Liver (tissue), 2 donors: ENCODE data around the gene CHRNB1.

Experiments used
- EGR1 ChIP-seq, 2 donors: IDR thresholded peaks; 2 replicates each; pipeline ENCODE4 v1.6.1; 2016 to 2018; ENCODE audit warnings: antibody characterized with exemption in 2 of 2, low read depth in 2 of 2
- YY1 ChIP-seq: IDR thresholded peaks from 2 replicates; pipeline ENCODE4 v1.6.1; 2016; ENCODE audit warnings: antibody characterized with exemption, mild to moderate bottlenecking
- TF ChIP-seq, protein P1 (sequence below): IDR thresholded peaks from 2 replicates; pipeline ENCODE4 v1.6.1; 2016; ENCODE audit warnings: antibody characterized with exemption
- TF ChIP-seq, protein P2 (sequence below): IDR thresholded peaks from 2 replicates; pipeline ENCODE4 v1.6.1; 2016; ENCODE audit warnings: antibody characterized with exemption, mild to moderate bottlenecking
- donor health status: healthy.

DNA sequence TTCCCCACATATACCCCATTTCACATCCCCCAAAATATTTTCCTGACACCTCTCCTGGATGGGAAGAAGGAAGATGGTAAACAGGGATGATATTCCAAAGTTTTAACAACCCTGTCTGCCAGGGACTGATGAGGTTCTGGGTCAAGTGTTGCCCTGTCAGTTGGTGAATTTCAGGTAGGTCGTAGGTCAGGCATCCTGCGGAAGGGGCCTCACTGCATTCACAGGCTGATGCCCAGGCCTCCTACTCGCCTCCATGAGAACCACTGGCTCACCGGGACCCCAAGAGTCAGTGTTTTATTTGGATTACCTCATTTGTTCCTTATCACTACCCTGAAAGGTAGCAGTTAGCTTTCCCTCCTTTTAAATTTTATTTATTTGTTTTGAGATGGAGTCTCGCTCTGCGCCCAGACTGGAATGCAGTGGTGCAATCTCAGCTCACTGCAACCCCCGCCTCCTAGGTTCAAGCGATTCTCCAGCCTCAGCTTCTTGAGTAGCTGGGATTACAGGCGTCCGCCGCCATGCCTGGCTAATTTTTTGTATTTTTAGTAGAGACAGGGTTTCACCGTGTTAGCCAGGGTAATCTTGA, 24.0 kb downstream of the CHRNB1 start:
- TF ChIP-seq EGR1 (IDR thresholded peaks at IDR 0.05; ENCODE audit: low read depth in 2 of 2) = no peak
- TF ChIP-seq, protein P1, sequence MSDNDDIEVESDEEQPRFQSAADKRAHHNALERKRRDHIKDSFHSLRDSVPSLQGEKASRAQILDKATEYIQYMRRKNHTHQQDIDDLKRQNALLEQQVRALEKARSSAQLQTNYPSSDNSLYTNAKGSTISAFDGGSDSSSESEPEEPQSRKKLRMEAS = no peak
- no peak for TF ChIP-seq YY1
- TF ChIP-seq, protein P2, sequence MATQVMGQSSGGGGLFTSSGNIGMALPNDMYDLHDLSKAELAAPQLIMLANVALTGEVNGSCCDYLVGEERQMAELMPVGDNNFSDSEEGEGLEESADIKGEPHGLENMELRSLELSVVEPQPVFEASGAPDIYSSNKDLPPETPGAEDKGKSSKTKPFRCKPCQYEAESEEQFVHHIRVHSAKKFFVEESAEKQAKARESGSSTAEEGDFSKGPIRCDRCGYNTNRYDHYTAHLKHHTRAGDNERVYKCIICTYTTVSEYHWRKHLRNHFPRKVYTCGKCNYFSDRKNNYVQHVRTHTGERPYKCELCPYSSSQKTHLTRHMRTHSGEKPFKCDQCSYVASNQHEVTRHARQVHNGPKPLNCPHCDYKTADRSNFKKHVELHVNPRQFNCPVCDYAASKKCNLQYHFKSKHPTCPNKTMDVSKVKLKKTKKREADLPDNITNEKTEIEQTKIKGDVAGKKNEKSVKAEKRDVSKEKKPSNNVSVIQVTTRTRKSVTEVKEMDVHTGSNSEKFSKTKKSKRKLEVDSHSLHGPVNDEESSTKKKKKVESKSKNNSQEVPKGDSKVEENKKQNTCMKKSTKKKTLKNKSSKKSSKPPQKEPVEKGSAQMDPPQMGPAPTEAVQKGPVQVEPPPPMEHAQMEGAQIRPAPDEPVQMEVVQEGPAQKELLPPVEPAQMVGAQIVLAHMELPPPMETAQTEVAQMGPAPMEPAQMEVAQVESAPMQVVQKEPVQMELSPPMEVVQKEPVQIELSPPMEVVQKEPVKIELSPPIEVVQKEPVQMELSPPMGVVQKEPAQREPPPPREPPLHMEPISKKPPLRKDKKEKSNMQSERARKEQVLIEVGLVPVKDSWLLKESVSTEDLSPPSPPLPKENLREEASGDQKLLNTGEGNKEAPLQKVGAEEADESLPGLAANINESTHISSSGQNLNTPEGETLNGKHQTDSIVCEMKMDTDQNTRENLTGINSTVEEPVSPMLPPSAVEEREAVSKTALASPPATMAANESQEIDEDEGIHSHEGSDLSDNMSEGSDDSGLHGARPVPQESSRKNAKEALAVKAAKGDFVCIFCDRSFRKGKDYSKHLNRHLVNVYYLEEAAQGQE = no peak
